ENCODE data around the gene POLR3B. TPM values are rescaled to one million over a fixed set of nuclear protein-coding genes. Genes with fewer than 3 reads are reported as not detected.

Gene POLR3B
- total RNA-seq, 2 donors from 2014 or later, result 9.1 to 9.2 TPM

- WGBS, 2 donors, result 84 to 88% methylated on average over 6 of the region's 6 CpGs
- intact Hi-C loops (cut with DNase I), result no loop called here
- H3K4me1 ChIP-seq, result no peaks in the 10 kb centered on the region
- no peaks in the 10 kb centered on the region for H3K27me3 ChIP-seq
- no peak overlapping the region for H3K27ac ChIP-seq
- no peak overlapping the region for H3K4me3 ChIP-seq
- no peaks in the 10 kb centered on the region for H3K9me3 ChIP-seq
- TF ChIP-seq POLR2A (IDR thresholded peaks at IDR 0.05), result no peak
- TF ChIP-seq CTCF (IDR thresholded peaks at IDR 0.05), result no peak
- ATAC-seq (no peak), DNase-seq (no peak)
- H3K36me3 ChIP-seq (replicated peaks in 1 of 2; ENCODE audit: insufficient read depth in 1 of 2, low read depth in 2 of 2), result peaks cover 0 to 17% of the 10 kb centered on the region in 2 donors
Observed at GRCh38 chr12:106436164-106436563, 78.6 kb downstream of the POLR3B start.

GRCh38 chr12:106442575-106442974 is 85.0 kb downstream of the POLR3B start:
- Histone ChIP-seq H3K9me3 (no peaks in the 10 kb centered on the region), H3K27me3 (no peaks in the 10 kb centered on the region), H3K27ac (no peak overlapping the region), H3K4me3 (no peak overlapping the region), H3K4me1 (no peaks in the 10 kb centered on the region), H3K36me3 (replicated peaks in 1 of 2; ENCODE audit: insufficient read depth in 1 of 2, low read depth in 2 of 2) (peaks cover 0 to 15% of the 10 kb centered on the region in 2 donors)
- TF ChIP-seq CTCF (IDR thresholded peaks at IDR 0.05) (no peak), POLR2A (IDR thresholded peaks at IDR 0.05) (no peak)
- DNase-seq (no peak), ATAC-seq (no peak)
- 87 to 100% methylated on average over 2 of the region's 2 CpGs for WGBS, 2 donors
- intact Hi-C loops (cut with DNase I), result no loop called here

GRCh38 chr12:106445053-106445452 is 87.5 kb downstream of the POLR3B start:
- Histone ChIP-seq H3K36me3 (replicated peaks in 1 of 2; ENCODE audit: insufficient read depth in 1 of 2, low read depth in 2 of 2) (peaks cover 0 to 8% of the 10 kb centered on the region in 2 donors), H3K27me3 (no peaks in the 10 kb centered on the region), H3K4me3 (no peak overlapping the region), H3K9me3 (no peaks in the 10 kb centered on the region), H3K4me1 (no peaks in the 10 kb centered on the region), H3K27ac (no peak overlapping the region)
- no peak for TF ChIP-seq CTCF (IDR thresholded peaks at IDR 0.05)
- no peak for TF ChIP-seq POLR2A (IDR thresholded peaks at IDR 0.05)
- 0 to 47% methylated on average over 1 of the region's 1 CpG for WGBS, 2 donors
- no peak for ATAC-seq
- DNase-seq, result no peak
- intact Hi-C loops (cut with DNase I), result no loop called here

- intact Hi-C loops (cut with DNase I), result no loop called here
- 80 to 82% methylated on average over 5 of the region's 5 CpGs for WGBS, 2 donors
- Histone ChIP-seq H3K4me1 (no peaks in the 10 kb centered on the region), H3K27ac (no peak overlapping the region), H3K4me3 (no peak overlapping the region), H3K36me3 (replicated peaks in 1 of 2; ENCODE audit: insufficient read depth in 1 of 2, low read depth in 2 of 2) (peaks cover 0 to 5% of the 10 kb centered on the region in 2 donors), H3K27me3 (no peaks in the 10 kb centered on the region), H3K9me3 (no peaks in the 10 kb centered on the region)
- TF ChIP-seq POLR2A (IDR thresholded peaks at IDR 0.05), result no peak
- TF ChIP-seq CTCF (IDR thresholded peaks at IDR 0.05), result no peak
- ATAC-seq, result no peak
- no peak for DNase-seq
Observed at GRCh38 chr12:106445959-106446358, 88.4 kb downstream of the POLR3B start.

GRCh38 chr12:106446419-106447092 is 89.0 kb downstream of the POLR3B start:
- intact Hi-C loops (cut with DNase I), result no loop called here
- ATAC-seq (no peak), DNase-seq (no peak)
- H3K4me3 ChIP-seq, result no peak overlapping the region
- no peak overlapping the region for H3K27ac ChIP-seq
- no peaks in the 10 kb centered on the region for H3K27me3 ChIP-seq
- peaks cover 0 to 1% of the 10 kb centered on the region in 2 donors for H3K36me3 ChIP-seq (replicated peaks in 1 of 2; ENCODE audit: insufficient read depth in 1 of 2, low read depth in 2 of 2)
- TF ChIP-seq POLR2A (IDR thresholded peaks at IDR 0.05) (no peak), CTCF (IDR thresholded peaks at IDR 0.05) (no peak)
- 59% methylated on average over 7 of the region's 7 CpGs for WGBS, 2 donors
- no peaks in the 10 kb centered on the region for H3K4me1 ChIP-seq
- H3K9me3 ChIP-seq, result no peaks in the 10 kb centered on the region
